SKM-1 treated with dmso at 0.1 percent for 144 hours (cell line): ENCODE results near the gene C16orf90.
A peak's percentile ranks its signal among the peaks of the same experiment; 100 is the strongest.

Source experiments
- DNase-seq: peaks from one replicate; lab custom pipeline; 2025; ENCODE audit not compliant: unreplicated experiment; lab: John Stamatoyannopoulos, UW

C16orf90 gene

DNA sequence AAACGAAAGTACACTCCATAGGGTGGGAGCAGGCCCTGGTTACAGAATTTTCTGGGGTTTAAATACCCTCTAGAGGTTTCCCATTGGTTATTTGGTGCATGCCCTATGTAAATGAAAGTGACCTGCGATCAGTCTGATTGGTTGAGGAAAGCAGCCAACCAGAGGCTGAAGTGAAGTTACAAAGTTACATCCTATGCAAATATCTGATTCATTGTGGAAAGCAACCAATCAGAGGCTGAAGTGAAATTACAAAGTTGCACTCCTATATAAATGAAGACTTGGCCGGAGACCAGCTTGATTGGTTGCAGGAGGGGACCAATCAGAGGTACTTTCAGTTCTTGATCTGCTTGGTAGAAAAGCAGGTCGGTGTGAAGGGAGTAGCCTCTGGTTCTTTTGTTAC lies 27.4 kb downstream of the C16orf90 start:
- no peak for DNase-seq

DNA sequence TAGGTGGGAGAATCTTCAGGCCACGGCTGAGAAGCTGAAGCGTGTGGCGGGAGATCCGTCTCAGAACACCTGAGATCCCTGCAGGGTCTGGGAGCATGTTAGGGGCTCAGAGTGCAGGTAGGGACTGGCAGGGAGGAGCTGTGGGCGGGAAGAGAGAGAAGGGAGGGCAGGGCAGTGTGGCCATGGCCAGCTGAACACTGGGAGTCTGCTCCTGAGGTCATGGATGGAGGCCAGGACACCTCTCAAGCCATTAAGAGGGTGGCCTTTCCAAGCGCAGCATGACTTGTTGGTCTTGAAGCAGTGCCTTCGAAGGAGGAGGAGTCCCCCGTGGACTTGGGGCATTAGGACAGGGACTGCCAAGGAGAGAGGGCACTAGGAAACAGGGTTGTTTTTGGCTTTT lies 28.1 kb downstream of the C16orf90 start:
- no peak for DNase-seq

DNA sequence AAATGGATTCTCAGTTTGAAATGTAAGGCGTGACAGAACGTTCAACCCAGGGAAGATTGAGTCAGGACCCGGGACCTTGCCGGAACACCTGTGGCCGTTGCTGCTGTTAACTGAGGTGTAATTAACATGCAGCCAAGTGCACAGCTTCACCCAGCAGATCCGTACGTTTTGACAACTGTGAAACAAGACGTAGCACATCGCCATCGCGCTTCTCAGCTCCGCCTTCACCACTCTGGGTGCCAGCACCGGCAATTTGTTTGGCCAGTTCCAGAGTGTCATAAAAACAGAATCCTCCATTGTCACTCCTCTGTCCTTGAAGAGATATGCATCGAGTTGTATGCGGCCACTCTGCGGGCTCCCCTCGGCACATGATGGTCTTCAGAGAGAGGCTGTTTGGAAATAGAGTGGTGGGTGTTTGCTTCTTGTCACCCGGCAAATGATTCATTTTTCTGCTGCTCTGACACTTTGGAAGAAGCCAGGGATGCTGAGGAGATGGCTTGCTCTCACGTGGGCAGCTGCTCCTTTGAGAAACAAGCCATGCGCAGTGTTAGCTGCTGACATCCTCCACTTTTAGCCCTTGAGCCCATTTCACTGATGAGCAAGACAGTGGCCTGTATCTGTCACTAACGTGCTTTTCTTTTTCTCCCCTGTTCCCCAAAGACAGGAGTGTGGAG lies 29.2 kb downstream of the C16orf90 start:
- DNase-seq, result no peak

DNA sequence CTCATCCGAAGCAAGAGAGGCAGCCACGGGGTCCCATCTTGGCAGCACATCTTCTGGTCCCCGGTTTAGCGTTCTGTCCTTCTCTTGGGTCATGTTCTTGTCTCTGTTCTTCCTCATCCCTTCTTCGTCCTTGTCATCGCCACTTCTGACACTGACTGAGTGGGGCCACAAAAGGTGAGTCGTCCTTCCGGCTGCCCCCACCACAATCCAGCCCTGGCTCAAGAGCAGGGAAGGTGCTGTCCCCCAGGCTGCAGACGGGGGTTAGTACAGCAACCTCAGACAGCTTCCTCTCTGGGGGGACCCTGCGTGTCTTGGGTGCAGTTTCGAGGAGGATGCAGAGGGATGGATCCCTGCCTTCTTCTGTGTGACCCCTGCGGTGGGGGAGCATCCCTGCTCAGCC lies 30.0 kb downstream of the C16orf90 start:
- no peak for DNase-seq

DNA sequence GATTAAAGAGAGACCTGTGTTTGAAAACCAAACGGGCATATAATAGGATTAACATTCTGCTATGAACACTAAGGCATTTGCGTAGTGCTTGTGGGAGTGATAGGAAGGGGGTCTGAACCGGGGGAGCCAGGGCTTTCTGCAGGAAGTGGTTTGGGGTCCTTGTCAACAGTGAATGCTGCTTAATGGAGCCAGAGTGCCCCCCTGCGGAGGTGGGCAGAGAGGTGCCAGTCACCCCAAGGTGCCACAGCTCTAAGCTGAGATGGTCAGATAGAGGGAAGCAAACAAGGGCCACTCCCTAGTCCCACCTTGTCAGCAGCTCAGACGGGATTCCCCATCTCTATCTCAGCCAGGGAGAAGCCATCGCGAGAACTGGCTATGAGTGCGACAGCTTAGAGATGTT lies 34.1 kb downstream of the C16orf90 start:
- no peak for DNase-seq

DNA sequence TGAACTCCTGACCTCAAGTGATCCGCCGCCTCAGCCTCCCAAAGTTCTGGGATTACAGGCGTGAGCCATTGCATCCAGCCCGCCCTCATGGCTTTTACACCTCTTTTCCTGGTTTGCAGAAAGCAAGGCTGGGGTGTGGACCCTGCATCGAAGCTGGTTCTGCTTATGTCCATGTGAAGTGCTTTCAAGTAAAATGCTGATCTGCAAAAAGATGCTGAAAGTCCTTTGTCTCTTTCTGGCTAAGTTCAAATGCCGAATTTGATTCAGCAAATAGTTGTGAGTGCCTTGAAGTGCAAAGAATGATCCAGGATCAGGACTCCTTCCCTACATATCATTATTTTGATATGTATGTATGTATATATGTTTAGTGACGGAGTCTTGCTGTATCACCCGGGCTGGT lies 34.7 kb downstream of the C16orf90 start:
- no peak for DNase-seq

DNA sequence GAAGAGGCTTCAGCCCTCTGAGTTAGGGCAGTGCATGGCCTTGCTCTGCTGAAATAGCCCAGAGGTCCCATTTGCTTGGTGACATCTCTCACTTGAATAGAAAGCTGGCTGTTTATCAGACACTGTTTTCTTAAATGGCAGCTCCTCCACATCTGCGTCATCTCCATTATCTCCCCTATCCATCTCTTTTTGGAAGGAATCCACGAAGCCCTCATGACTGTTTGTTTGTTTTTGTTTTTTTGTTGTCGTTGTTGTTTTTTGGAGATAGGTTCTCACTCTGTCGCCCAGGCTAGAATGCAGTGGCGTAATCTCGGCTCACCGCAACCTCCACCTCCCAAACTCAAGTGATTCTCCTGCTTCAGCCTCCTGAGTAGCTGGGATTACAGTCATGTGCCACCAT lies 35.2 kb downstream of the C16orf90 start:
- DNase-seq, result no peak

DNA sequence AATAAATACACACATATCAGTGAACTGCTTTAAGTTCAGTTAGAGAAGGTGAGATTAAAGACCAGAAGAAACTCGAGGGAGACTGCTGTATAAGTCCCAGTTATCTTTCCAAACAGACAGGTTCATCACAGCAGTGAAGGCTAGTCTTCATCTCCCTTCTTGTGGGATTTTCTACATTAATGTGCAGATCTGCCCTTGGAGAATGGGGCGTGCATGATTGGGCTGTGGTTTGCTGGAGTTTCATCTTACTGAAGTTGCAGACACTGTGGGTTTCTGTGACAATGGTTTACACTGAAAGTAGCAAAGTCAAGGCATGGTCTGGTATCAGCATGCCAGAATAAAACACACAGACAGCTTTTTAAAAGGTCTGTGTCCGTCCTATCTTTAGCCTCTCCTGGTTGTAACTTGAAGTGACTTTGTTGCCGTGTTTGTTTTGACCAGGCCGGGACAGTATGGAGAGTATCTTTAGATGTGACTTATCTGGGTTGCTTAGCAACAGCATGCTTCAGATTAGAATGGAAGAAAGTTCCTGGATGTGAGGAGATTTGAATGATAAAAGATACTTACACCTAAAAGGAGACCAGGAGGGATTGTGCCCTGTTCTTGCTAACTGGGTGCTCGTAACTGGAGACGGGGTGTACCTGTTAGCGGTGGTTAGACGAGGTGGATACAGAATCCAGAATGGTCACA lies 35.7 kb downstream of the C16orf90 start:
- no peak for DNase-seq

DNA sequence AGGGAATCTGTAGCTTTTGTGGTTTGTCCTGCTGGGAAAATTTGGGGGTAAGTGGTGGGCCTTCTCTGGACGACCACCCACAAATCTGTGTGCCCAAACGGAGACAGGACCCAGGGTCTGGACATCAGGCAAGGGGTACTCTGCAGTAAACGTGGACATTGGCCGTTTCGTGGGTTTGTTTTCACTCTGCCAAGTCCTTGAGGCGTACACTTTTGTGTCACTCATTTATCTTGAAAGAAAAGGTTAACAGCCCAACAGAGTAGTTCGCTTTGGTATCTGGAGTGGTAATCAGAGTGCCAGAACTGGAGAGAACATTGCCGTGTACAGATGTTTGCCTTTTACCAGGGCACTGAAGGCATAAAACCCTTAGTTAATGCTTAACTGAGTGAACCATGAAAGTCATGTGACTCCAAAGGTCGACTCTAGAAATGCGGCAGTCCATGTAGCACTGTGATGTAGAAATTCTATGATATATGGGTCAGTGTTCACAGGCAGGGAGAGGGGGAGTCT lies 36.4 kb downstream of the C16orf90 start:
- no peak for DNase-seq

DNA sequence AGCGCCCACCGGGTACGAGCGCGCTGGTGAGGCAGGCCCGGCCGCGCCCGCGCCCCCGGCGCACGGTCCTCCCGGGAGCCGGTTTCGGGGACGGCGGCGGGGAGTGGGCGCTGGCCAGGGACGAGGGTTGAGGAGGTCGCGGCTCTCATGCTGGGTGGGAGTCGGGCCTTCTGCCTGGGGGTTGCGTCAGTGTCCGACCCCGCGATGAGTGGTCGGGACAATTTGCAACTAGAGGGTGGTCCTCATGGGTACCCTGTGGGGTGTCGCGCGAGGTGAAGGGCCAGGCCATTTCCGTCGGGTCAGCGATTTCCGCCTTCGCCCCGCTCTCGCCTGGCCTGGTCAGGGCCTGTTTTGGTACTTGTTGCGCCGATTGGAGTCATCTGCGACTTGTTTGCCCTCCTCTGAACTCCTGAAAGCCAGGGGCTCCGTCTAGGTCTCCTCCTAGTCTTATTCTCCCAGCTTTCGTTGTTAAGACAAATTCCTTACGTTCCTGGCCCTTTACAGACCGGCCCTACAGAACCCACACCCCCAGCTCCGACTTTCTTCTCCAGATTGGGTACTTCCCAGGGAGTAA lies 36.9 kb downstream of the C16orf90 start:
- DNase-seq, result no peak

DNA sequence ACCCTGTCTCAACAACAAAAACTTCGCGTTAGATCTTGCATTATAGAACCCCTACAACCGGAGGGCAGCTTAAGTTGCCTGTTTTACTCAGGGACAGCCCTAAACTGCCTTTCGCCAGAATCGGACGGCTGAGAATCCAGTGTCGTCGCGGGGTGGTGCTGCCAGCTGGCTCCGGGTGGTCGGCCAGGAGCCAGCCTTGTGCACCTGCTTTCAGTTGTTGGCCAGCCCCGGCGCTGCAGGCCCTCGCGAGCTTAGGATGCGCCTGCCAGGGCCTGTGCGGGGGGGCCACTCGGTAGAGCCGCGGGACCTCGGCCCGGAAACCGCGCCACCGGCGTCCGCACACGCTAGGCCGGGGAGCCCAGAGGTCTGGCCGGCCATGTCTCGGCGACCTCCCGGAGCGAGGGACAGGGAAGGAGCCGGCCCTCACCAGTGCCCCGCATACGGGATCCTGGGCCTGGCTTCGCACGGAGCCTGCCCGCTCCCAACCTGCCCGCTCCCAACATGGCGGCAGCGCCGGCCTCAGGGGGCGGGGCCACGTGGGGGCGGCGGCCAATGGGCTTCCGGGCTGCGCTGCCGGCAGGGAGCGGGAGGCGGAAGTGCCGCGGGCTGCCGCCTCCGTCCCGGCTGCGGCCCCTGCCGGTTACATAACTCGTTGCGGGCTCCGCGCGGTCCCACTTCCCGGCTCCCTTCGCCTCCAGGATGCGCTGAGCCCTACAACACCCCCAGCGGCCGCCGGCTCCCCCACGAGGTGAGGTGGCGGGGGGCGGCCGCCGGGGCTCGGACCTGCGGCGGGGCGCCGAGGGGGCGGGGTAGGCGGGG lies 37.6 kb downstream of the C16orf90 start:
- peak; percentile 86 for DNase-seq

DNA sequence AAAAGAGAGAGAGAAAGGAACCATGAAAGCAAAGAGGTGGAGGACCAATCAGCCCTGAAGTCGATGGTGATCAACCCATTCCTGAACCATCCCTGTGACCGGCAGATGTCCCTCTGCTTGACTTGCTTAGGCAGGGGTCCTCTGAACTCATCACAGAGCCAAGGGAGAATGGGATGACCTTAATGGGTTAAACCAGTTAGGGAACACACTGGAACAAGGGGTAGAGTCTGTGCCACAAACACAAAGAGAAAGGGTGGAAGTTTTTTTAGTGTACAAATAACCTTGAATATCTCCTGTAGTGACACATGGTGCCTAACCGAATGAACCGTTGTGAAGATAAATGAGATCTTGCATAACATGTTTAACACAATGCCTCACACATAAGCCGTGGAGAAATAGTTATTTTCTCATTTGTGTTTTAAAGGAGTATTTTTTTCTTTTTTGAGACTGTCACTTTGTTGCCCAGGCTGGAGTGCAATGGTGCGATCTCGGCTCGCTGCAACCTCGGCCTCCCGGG lies 40.6 kb downstream of the C16orf90 start:
- DNase-seq, result no peak

DNA sequence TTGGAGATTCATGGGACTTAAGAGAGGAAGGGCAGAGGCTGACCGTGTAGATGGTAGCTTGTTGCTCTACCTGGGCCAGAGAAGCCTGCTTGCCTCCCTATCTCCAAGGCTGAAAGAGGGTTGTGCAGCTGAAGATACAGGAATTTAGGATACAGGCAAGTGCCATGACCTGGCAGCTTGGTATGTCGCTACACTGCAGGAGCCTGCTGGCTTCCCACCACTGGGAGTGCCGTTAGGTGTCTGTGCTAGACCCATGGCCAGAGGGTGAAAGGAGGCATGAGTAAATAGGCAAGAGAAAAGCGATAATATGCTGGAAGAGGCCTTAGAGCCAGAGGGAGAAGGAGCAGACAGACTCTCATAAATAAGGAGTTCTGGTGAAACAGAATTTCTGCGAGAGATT lies 41.2 kb downstream of the C16orf90 start:
- no peak for DNase-seq

DNA sequence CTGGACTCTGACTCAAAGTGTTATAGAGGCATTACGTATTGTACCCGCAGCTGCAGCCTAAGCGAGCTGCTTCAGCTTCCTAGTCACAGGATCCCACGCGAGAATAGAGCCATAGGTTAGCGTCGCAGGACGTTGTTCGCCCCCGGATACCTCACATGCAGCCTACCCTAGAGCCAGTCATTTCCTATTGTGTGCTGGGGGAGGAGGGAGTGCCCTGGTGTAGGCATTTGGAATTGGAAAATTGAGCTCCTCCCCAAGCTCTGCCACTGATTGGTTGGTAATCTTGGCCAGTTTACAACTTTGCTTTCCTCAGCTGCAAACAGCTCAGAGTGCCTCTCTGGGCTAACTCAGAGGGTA lies 51.3 kb downstream of the C16orf90 start:
- DNase-seq, result no peak
